ENCODE results near the gene SDHAF3.

GRCh38 chr7:97219237-97219636 lies 101.7 kb downstream of the SDHAF3 start:
- TF ChIP-seq POLR2AphosphoS5 (IDR thresholded peaks at IDR 0.05; ENCODE audit: low read depth, low read length) (no peak), TAF1 (IDR thresholded peaks at IDR 0.05; ENCODE audit: borderline replicate concordance, insufficient read depth, low read length) (no peak), REST (IDR thresholded peaks at IDR 0.05; ENCODE audit: insufficient read depth in 1 of 2, low read depth in 2 of 2, low read length in 2 of 2) (no peak)
